ENCODE data around the gene GRK1. TPM values are rescaled to one million over a fixed set of nuclear protein-coding genes. Genes with fewer than 3 reads are reported as not detected.

Gene GRK1
- total RNA-seq, 1 donor from 2014 or later: 1.5 TPM

GRCh38 chr13:113644800-113645199, 22.2 kb upstream of the GRK1 start:
- no peaks in the 10 kb centered on the region for H3K4me1 Mint-ChIP-seq
- no peak overlapping the region for H3K27ac Mint-ChIP-seq (ENCODE audit: unreplicated experiment)
- no peak for DNase-seq (ENCODE audit: low read depth, low spot score)
- peaks cover 54% of the 10 kb centered on the region for H3K36me3 Mint-ChIP-seq (ENCODE audit: low read depth)
- no peaks in the 10 kb centered on the region for H3K27me3 Mint-ChIP-seq (ENCODE audit: low read depth)
- no peaks in the 10 kb centered on the region for H3K9me3 Mint-ChIP-seq
- TF ChIP-seq, protein P1, sequence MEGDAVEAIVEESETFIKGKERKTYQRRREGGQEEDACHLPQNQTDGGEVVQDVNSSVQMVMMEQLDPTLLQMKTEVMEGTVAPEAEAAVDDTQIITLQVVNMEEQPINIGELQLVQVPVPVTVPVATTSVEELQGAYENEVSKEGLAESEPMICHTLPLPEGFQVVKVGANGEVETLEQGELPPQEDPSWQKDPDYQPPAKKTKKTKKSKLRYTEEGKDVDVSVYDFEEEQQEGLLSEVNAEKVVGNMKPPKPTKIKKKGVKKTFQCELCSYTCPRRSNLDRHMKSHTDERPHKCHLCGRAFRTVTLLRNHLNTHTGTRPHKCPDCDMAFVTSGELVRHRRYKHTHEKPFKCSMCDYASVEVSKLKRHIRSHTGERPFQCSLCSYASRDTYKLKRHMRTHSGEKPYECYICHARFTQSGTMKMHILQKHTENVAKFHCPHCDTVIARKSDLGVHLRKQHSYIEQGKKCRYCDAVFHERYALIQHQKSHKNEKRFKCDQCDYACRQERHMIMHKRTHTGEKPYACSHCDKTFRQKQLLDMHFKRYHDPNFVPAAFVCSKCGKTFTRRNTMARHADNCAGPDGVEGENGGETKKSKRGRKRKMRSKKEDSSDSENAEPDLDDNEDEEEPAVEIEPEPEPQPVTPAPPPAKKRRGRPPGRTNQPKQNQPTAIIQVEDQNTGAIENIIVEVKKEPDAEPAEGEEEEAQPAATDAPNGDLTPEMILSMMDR (conservative IDR thresholded peaks at IDR 0.05): no peak
- H3K4me3 Mint-ChIP-seq: no peak overlapping the region

- TF ChIP-seq, protein P1 (conservative IDR thresholded peaks at IDR 0.05): no peak
- Mint-ChIP-seq H3K4me3 (no peak overlapping the region), H3K9me3 (no peaks in the 10 kb centered on the region), H3K27me3 (ENCODE audit: low read depth) (no peaks in the 10 kb centered on the region), H3K4me1 (no peaks in the 10 kb centered on the region), H3K27ac (ENCODE audit: unreplicated experiment) (no peak overlapping the region), H3K36me3 (ENCODE audit: low read depth) (peaks cover 48% of the 10 kb centered on the region)
- no peak for DNase-seq (ENCODE audit: low read depth, low spot score)
Observed at GRCh38 chr13:113645329-113645728, 21.7 kb upstream of the GRK1 start.

- Mint-ChIP-seq H3K36me3 (ENCODE audit: low read depth) (peaks cover 42% of the 10 kb centered on the region), H3K9me3 (no peaks in the 10 kb centered on the region), H3K27me3 (ENCODE audit: low read depth) (no peaks in the 10 kb centered on the region), H3K27ac (ENCODE audit: unreplicated experiment) (no peak overlapping the region), H3K4me3 (peak overlapping the region; percentile 23), H3K4me1 (no peaks in the 10 kb centered on the region)
- DNase-seq (ENCODE audit: low read depth, low spot score): no peak
- TF ChIP-seq, protein P1 (conservative IDR thresholded peaks at IDR 0.05): no peak
Observed at GRCh38 chr13:113646376-113646775, 20.6 kb upstream of the GRK1 start.

GRCh38 chr13:113646921-113647340, 20.1 kb upstream of the GRK1 start:
- Mint-ChIP-seq H3K27me3 (ENCODE audit: low read depth) (no peaks in the 10 kb centered on the region), H3K27ac (ENCODE audit: unreplicated experiment) (no peak overlapping the region), H3K4me1 (no peaks in the 10 kb centered on the region), H3K4me3 (peak overlapping the region; percentile 23), H3K36me3 (ENCODE audit: low read depth) (peaks cover 37% of the 10 kb centered on the region), H3K9me3 (no peaks in the 10 kb centered on the region)
- DNase-seq (ENCODE audit: low read depth, low spot score): no peak
- TF ChIP-seq, protein P1 (conservative IDR thresholded peaks at IDR 0.05): no peak

DNA sequence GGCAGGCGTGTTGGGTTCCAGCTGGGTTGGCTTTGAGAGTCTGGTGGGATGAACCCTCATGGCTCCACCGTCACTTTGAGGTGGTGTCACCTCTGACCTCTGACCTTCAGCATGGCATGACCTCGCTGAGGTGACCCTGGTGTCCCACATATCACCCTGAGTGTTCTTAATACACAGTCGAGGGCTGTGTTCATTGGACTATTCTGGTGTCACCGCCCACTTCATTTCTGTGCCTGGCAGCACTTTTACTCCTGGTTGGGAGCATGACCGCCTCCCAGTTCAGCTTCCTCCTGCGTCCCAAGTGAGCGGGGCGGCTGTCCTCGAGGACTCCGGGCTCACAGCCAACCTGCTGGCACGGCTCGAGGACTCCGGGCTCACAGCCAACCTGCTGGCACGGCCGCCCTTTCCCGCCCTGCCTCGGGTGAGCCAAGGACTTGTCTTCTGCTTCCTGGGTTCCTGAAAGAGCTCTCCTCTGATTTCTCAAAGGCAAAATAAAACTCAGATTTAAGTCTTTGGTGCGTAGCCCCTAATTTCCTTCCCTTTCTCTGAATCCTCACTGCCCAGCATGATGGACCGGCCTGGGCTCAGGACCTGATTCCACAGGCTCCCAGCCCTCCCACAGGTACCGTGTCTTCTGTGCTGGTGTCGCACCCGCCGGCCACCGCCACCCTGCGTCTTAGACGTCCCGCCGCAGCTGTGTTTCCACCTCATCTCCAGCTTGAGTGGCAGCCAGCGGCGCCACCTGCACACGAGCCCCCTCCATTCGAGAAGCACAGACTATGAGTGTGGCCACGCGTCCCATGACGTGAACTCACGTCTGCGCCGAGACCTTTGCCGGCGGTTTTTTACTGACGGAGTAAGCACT, 19.4 kb upstream of the GRK1 start:
- H3K27me3 Mint-ChIP-seq (ENCODE audit: low read depth): no peaks in the 10 kb centered on the region
- H3K27ac Mint-ChIP-seq (ENCODE audit: unreplicated experiment): no peak overlapping the region
- H3K36me3 Mint-ChIP-seq (ENCODE audit: low read depth): peaks cover 30% of the 10 kb centered on the region
- TF ChIP-seq, protein P1 (conservative IDR thresholded peaks at IDR 0.05): no peak
- H3K4me1 Mint-ChIP-seq: no peaks in the 10 kb centered on the region
- DNase-seq (ENCODE audit: low read depth, low spot score): no peak
- H3K9me3 Mint-ChIP-seq: no peaks in the 10 kb centered on the region
- H3K4me3 Mint-ChIP-seq: no peak overlapping the region

All from neural crest cell (in vitro differentiated cells).